Measurements from ENCODE around the gene TF. TPM values are rescaled to one million over a fixed set of nuclear protein-coding genes. Genes with fewer than 3 reads are reported as not detected.

Gene TF
- polyA plus RNA-seq, 3 donors: 0.73 TPM; not detected in 2

GRCh38 chr3:133832802-133833144, 86.6 kb downstream of the TF start:
- 95% methylated on average over 8 of the region's 10 CpGs for WGBS (ENCODE audit: insufficient coverage)

GRCh38 chr3:133833267-133833666, 87.1 kb downstream of the TF start:
- Mint-ChIP-seq H3K27me3 (ENCODE audit: low read depth in 3 of 3) (peaks cover 0 to 9% (median 0%) of the 10 kb centered on the region in 3 donors), H3K36me3 (no peaks in the 10 kb centered on the region), H3K9me3 (no peaks in the 10 kb centered on the region), H3K27ac (no peak overlapping the region), H3K4me1 (no peaks in the 10 kb centered on the region), H3K4me3 (no peak overlapping the region)
- Histone ChIP-seq H3K9me3 (replicated peaks in 1 of 2; ENCODE audit: control insufficient read depth in 1 of 2, insufficient read depth in 1 of 2, low read length in 2 of 2) (no peaks in the 10 kb centered on the region), H3K4me1 (ENCODE audit: control insufficient read depth in 1 of 2, insufficient read depth in 2 of 2, low read length in 2 of 2) (no peaks in the 10 kb centered on the region), H3K4me2 (replicated peaks; ENCODE audit: extremely low read depth, low read length, poor library complexity, severe bottlenecking) (no peak overlapping the region), H3K36me3 (replicated peaks in 1 of 2; ENCODE audit: control insufficient read depth in 1 of 2, insufficient read depth in 2 of 2, low read length in 2 of 2) (no peaks in the 10 kb centered on the region), H3K27ac (ENCODE audit: low read depth in 1 of 2, low read length in 2 of 2) (no peak overlapping the region), H3K4me3 (replicated peaks in 1 of 3; ENCODE audit: low read depth in 2 of 3, low read length in 3 of 3) (no peak overlapping the region), H3K27me3 (ENCODE audit: control insufficient read depth in 2 of 2, insufficient read depth in 2 of 2, low read length in 2 of 2) (no peaks in the 10 kb centered on the region), H4K20me1 (ENCODE audit: insufficient read depth, low read length) (no peaks in the 10 kb centered on the region), H3K79me2 (ENCODE audit: insufficient read depth, low read length) (no peaks in the 10 kb centered on the region), H2AFZ (ENCODE audit: insufficient read depth, low read depth, low read length, poor library complexity, severe bottlenecking) (no peak overlapping the region), H3K9ac (ENCODE audit: insufficient read depth, low read length, poor library complexity, severe bottlenecking) (no peak overlapping the region)
- TF ChIP-seq CTCF (IDR thresholded peaks at IDR 0.05): no peak
- intact Hi-C loops (cut with micrococcal nuclease): no loop called here
- 91% methylated on average over 5 of the region's 5 CpGs for WGBS (ENCODE audit: insufficient coverage)
- DNase-seq: no peak

More at GRCh38 chr3:133832802-133833144, 86.6 kb downstream of the TF start:
- H3K36me3 ChIP-seq (replicated peaks in 1 of 2; ENCODE audit: control insufficient read depth in 1 of 2, insufficient read depth in 2 of 2, low read length in 2 of 2): no peaks in the 10 kb centered on the region
- Mint-ChIP-seq H3K9me3 (no peaks in the 10 kb centered on the region), H3K36me3 (no peaks in the 10 kb centered on the region), H3K27me3 (ENCODE audit: low read depth in 3 of 3) (peaks cover 0 to 11% (median 1%) of the 10 kb centered on the region in 3 donors), H3K4me3 (no peak overlapping the region), H3K27ac (no peak overlapping the region), H3K4me1 (no peaks in the 10 kb centered on the region)
- H3K4me1 ChIP-seq (ENCODE audit: control insufficient read depth in 1 of 2, insufficient read depth in 2 of 2, low read length in 2 of 2): no peaks in the 10 kb centered on the region
- H3K9ac ChIP-seq (ENCODE audit: insufficient read depth, low read length, poor library complexity, severe bottlenecking): no peak overlapping the region
- intact Hi-C loops (cut with micrococcal nuclease): no loop called here
- no peak for DNase-seq
- H3K4me3 ChIP-seq (replicated peaks in 1 of 3; ENCODE audit: low read depth in 2 of 3, low read length in 3 of 3): no peak overlapping the region
- H3K27me3 ChIP-seq (ENCODE audit: control insufficient read depth in 2 of 2, insufficient read depth in 2 of 2, low read length in 2 of 2): no peaks in the 10 kb centered on the region
- H3K4me2 ChIP-seq (replicated peaks; ENCODE audit: extremely low read depth, low read length, poor library complexity, severe bottlenecking): no peak overlapping the region
- TF ChIP-seq CTCF (IDR thresholded peaks at IDR 0.05): no peak
- no peaks in the 10 kb centered on the region for H3K9me3 ChIP-seq (replicated peaks in 1 of 2; ENCODE audit: control insufficient read depth in 1 of 2, insufficient read depth in 1 of 2, low read length in 2 of 2)
- no peaks in the 10 kb centered on the region for H3K79me2 ChIP-seq (ENCODE audit: insufficient read depth, low read length)
- no peaks in the 10 kb centered on the region for H4K20me1 ChIP-seq (ENCODE audit: insufficient read depth, low read length)
- no peak overlapping the region for H2AFZ ChIP-seq (ENCODE audit: insufficient read depth, low read depth, low read length, poor library complexity, severe bottlenecking)
- H3K27ac ChIP-seq (ENCODE audit: low read depth in 1 of 2, low read length in 2 of 2): no peak overlapping the region

All from CD14-positive monocyte (primary cell).